NB4 (cell line): ENCODE results near the gene ROBO1.

ENCODE experiments used
- CTCF ChIP-seq: IDR thresholded peaks from one replicate; pipeline ENCODE4 v1.5.1; 2012; ENCODE audit warnings: low read depth, low read length
- MAX ChIP-seq: IDR thresholded peaks from 2 replicates; pipeline ENCODE4 v1.6.1; 2011; ENCODE audit warnings: low read depth, low read length

GRCh38 chr3:79380581-79380980 is 387.2 kb downstream of the ROBO1 start:
- TF ChIP-seq CTCF (no peak), MAX (no peak)
